RWPE1 (cell line): ENCODE data around the gene HRAS.
A peak's percentile ranks its signal among the peaks of the same experiment; 100 is the strongest.

Experiments used
- CTCF ChIA-PET: fragments of 350-600 bp; sonication (Branson Sonifier 250); formaldehyde crosslinking; extraction: SDS; loops from one replicate; lab custom pipeline; 2021; lab: Yijun Ruan, JAX
- POLR2A ChIA-PET: fragments of 400-600 bp; formaldehyde crosslinking; extraction: SDS; loops from one replicate; lab custom pipeline; 2020; ENCODE audit warnings: antibody characterized with exemption; ENCODE audit not compliant: low non-redundant PET; lab: Yijun Ruan, JAX
- DNase-seq: peaks from one replicate; pipeline ENCODE4 v3.0.0; 2012; ENCODE audit warnings: low spot score
- H3K27ac ChIP-seq: fragments of 450-650 bp; 2 replicates; pipeline ENCODE4 v1.5.1; 2017
- TF ChIP-seq, protein P1 (sequence below): fragments of 450-650 bp; conservative IDR thresholded peaks from 2 replicates; pipeline ENCODE4 v1.5.1; 2017; ENCODE audit warnings: low read depth, mild to moderate bottlenecking

Gene HRAS

GRCh38 chr11:535519-536454, at the start of gene HRAS:
TSS of gene HRAS (minus strand) at chr11:535576.
- POLR2A ChIA-PET: no interaction called here

GRCh38 chr11:584287-584686, 48.9 kb upstream of the HRAS start:
- TF ChIP-seq, protein P1, sequence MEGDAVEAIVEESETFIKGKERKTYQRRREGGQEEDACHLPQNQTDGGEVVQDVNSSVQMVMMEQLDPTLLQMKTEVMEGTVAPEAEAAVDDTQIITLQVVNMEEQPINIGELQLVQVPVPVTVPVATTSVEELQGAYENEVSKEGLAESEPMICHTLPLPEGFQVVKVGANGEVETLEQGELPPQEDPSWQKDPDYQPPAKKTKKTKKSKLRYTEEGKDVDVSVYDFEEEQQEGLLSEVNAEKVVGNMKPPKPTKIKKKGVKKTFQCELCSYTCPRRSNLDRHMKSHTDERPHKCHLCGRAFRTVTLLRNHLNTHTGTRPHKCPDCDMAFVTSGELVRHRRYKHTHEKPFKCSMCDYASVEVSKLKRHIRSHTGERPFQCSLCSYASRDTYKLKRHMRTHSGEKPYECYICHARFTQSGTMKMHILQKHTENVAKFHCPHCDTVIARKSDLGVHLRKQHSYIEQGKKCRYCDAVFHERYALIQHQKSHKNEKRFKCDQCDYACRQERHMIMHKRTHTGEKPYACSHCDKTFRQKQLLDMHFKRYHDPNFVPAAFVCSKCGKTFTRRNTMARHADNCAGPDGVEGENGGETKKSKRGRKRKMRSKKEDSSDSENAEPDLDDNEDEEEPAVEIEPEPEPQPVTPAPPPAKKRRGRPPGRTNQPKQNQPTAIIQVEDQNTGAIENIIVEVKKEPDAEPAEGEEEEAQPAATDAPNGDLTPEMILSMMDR: no peak
- POLR2A ChIA-PET: no interaction called here
- CTCF ChIA-PET: no interaction called here
- no peak for DNase-seq
- H3K27ac ChIP-seq: no peak overlapping the region

More at GRCh38 chr11:535519-536454, at the start of gene HRAS:
- H3K27ac ChIP-seq: peak within 1 kb of the TSS; percentile 99
- CTCF ChIA-PET: interaction anchor here (0.6 to 1.0 kb wide), 2 partner anchors 17 to 65 kb away, joined by 3 read pairs; no protein-coding TSS in a partner anchor
- TF ChIP-seq, protein P1: no peak
- peak; percentile 100 for DNase-seq

- DNase-seq: no peak
- TF ChIP-seq, protein P1: no peak
- ChIA-PET POLR2A (interaction anchor here (0.7 kb wide), 1 partner anchor 205 kb away, joined by 3 read pairs; no protein-coding TSS in a partner anchor), CTCF (no interaction called here)
- H3K27ac ChIP-seq: peak overlapping the region; percentile 94; the same call in 1 of the 2 replicates
Observed at GRCh38 chr11:581752-582151, 46.4 kb upstream of the HRAS start.

DNA sequence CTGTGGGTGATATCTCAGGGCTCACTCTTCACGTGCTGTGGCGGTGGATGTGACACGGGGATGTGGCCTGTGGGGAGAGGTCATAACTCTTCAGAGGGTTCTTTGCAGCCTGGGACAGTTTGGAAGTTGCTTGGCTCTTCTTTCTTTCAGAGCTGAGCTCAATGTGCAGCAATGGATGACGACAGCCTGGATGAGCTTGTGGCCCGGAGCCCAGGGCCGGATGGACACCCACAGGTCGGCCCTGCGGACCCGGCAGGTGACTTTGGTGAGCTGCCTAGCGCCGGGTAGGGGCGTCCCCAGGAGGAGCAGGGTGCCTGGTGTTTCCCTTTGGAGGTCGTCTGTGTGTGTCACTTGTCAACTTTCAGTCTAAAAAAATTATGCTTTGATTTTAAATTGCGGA, 46.0 kb upstream of the HRAS start:
- DNase-seq: no peak
- ChIA-PET POLR2A (interaction anchor here (0.7 kb wide), 1 partner anchor 205 kb away, joined by 3 read pairs; no protein-coding TSS in a partner anchor), CTCF (no interaction called here)
- TF ChIP-seq, protein P1: no peak
- peak overlapping the region; percentile 94 for H3K27ac ChIP-seq

- peak overlapping the region; percentile 94 for H3K27ac ChIP-seq
- CTCF ChIA-PET: interaction anchor here (0.6 kb wide), 1 partner anchor 203 kb away, joined by 3 read pairs; no protein-coding TSS in a partner anchor
- TF ChIP-seq, protein P1: no peak
- DNase-seq: no peak
- POLR2A ChIA-PET: no interaction called here
Observed at GRCh38 chr11:579830-580601, 44.6 kb upstream of the HRAS start.
